RWPE2 (cell line): ENCODE data around the gene NSF.

ENCODE experiments used
- ATAC-seq: fragments of 200-7000 bp; cut with Tn5 transposase; 3 replicates; pipeline ENCODE4 v1.9.1; 2021; ENCODE audit warnings: low read depth
- DNase-seq: peaks from one replicate; pipeline ENCODE4 v3.0.0-alpha.2; 2020; ENCODE audit warnings: low spot score
- H3K27ac ChIP-seq: fragments of 450-650 bp; 2 replicates; pipeline ENCODE4 v1.5.1; 2017; ENCODE audit warnings: mild to moderate bottlenecking; ENCODE audit not compliant: poor library complexity, severe bottlenecking
- H3K27me3 ChIP-seq: fragments of 250-450 bp; sonication (Bioruptor Pico); 2 replicates; pipeline ENCODE4 v1.5.1; 2021; ENCODE audit warnings: mild to moderate bottlenecking, moderate library complexity; ENCODE audit not compliant: insufficient read depth, poor library complexity, severe bottlenecking
- H3K36me3 ChIP-seq: fragments of 250-450 bp; sonication (Bioruptor Pico); 2 replicates; pipeline ENCODE4 v1.5.1; 2020; ENCODE audit warnings: low read depth, mild to moderate bottlenecking, moderate library complexity
- H3K4me1 ChIP-seq: fragments of 250-450 bp; sonication (Bioruptor Pico); 2 replicates; pipeline ENCODE4 v1.5.1; 2021; ENCODE audit warnings: mild to moderate bottlenecking, moderate library complexity; ENCODE audit not compliant: insufficient read depth, poor library complexity, severe bottlenecking
- H3K4me3 ChIP-seq: fragments of 250-450 bp; sonication (Bioruptor Pico); 2 replicates; pipeline ENCODE4 v1.5.1; 2021; ENCODE audit warnings: mild to moderate bottlenecking, moderate library complexity; ENCODE audit not compliant: severe bottlenecking
- H3K9me3 ChIP-seq: fragments of 250-450 bp; sonication (Bioruptor Pico); 2 replicates; pipeline ENCODE4 v1.5.1; 2021; ENCODE audit warnings: mild to moderate bottlenecking, moderate library complexity; ENCODE audit not compliant: severe bottlenecking
- TF ChIP-seq, protein P1 (sequence below): fragments of 450-650 bp; IDR thresholded peaks from one replicate; pipeline ENCODE4 v1.5.1; 2017; ENCODE audit warnings: mild to moderate bottlenecking, moderate library complexity; ENCODE audit not compliant: poor library complexity, severe bottlenecking

The NSF gene

GRCh38 chr17:46732754-46733398 lies 142.4 kb downstream of the NSF start:
- Histone ChIP-seq H3K9me3 (no peaks in the 10 kb centered on the region), H3K4me3 (no peak overlapping the region), H3K27ac (peak overlapping the region; percentile 59), H3K4me1 (peaks cover 38% of the 10 kb centered on the region), H3K36me3 (no peaks in the 10 kb centered on the region; the same call in 1 of the 2 replicates), H3K27me3 (no peaks in the 10 kb centered on the region)
- ATAC-seq, result no peak
- TF ChIP-seq, protein P1, sequence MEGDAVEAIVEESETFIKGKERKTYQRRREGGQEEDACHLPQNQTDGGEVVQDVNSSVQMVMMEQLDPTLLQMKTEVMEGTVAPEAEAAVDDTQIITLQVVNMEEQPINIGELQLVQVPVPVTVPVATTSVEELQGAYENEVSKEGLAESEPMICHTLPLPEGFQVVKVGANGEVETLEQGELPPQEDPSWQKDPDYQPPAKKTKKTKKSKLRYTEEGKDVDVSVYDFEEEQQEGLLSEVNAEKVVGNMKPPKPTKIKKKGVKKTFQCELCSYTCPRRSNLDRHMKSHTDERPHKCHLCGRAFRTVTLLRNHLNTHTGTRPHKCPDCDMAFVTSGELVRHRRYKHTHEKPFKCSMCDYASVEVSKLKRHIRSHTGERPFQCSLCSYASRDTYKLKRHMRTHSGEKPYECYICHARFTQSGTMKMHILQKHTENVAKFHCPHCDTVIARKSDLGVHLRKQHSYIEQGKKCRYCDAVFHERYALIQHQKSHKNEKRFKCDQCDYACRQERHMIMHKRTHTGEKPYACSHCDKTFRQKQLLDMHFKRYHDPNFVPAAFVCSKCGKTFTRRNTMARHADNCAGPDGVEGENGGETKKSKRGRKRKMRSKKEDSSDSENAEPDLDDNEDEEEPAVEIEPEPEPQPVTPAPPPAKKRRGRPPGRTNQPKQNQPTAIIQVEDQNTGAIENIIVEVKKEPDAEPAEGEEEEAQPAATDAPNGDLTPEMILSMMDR, result no peak
- DNase-seq, result no peak

DNA sequence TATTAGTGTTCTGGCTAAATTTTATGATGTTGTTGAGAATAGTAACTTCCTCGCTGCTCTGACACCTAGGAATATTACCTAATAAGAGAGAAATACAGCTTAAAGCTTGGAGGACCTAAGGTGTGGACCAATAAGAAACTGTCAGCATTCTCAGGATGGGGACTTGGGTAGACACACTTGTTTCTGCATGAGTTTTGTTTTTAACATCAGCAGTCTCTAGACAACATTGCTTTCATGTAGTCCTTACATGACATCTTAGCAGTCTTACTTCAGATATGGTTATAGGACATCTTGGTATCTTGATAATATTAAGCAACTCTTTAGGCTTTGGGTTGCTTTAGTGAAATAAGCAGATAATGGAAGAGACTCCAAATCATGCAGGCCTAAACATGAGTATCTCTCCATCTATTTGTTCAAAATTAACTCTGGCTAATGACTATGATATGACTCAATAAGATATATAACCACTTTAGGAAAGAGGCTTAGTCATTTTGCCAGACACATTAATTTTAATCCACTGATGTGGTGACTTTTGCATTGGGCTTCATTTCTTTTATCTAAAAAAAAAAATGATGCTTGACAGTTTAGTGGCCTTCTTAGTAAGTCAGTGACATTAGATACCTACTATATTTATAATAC lies 143.5 kb downstream of the NSF start:
- no peak overlapping the region for H3K4me3 ChIP-seq
- H3K4me1 ChIP-seq, result peaks cover 34% of the 10 kb centered on the region
- DNase-seq (no peak), ATAC-seq (peak; percentile 89)
- TF ChIP-seq, protein P1, result no peak
- no peaks in the 10 kb centered on the region for H3K27me3 ChIP-seq
- peak overlapping the region; percentile 59 for H3K27ac ChIP-seq
- H3K36me3 ChIP-seq, result no peaks in the 10 kb centered on the region; the same call in 1 of the 2 replicates
- H3K9me3 ChIP-seq, result no peaks in the 10 kb centered on the region

DNA sequence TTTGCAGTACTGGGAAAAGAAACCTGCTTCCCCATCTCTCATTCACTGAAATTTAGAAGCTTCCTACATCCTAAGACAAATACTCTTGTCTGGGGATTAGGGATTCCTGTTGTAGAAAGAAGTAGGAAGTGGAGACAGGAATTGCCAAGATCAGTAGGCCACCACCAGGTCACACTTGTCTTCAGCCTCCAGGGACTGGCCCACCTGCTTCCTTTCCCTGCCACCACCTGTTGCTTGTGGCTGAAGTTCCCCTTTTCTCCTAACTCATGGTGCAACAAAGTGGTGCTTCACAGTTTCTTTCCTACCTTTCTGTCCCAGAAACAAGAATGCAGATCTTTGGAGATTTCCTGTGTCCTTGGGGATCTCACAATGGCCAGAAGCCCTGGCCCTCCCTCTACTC lies 145.6 kb downstream of the NSF start:
- Histone ChIP-seq H3K36me3 (no peaks in the 10 kb centered on the region), H3K4me3 (no peak overlapping the region), H3K27me3 (no peaks in the 10 kb centered on the region), H3K4me1 (peaks cover 20% of the 10 kb centered on the region), H3K9me3 (no peaks in the 10 kb centered on the region), H3K27ac (no peak overlapping the region)
- no peak for ATAC-seq
- DNase-seq, result no peak
- TF ChIP-seq, protein P1, result no peak

DNA sequence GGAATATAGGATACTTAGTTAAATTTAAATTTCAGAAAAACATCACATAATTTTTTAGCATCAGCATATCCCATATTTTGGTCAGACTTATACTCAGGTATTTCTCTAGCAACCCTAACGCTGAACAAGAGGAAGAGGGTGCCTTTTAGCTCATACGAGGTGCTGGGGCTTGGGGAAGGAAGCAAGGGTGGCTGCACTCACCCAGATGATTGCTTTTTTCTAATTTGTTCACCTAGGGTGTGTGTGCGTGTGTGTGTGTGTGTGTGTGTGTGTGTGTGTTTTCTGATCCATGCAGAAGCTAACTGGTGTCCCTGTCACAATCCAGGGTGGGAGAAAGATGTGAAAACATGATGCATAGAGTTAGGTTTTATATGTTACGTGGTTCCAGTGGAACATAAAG lies 146.9 kb downstream of the NSF start:
- peaks cover 23% of the 10 kb centered on the region for H3K4me1 ChIP-seq
- H3K36me3 ChIP-seq, result no peaks in the 10 kb centered on the region
- H3K4me3 ChIP-seq, result no peak overlapping the region
- H3K27me3 ChIP-seq, result no peaks in the 10 kb centered on the region
- H3K9me3 ChIP-seq, result no peaks in the 10 kb centered on the region
- TF ChIP-seq, protein P1, result no peak
- H3K27ac ChIP-seq, result no peak overlapping the region
- no peak for DNase-seq
- ATAC-seq, result no peak

DNA sequence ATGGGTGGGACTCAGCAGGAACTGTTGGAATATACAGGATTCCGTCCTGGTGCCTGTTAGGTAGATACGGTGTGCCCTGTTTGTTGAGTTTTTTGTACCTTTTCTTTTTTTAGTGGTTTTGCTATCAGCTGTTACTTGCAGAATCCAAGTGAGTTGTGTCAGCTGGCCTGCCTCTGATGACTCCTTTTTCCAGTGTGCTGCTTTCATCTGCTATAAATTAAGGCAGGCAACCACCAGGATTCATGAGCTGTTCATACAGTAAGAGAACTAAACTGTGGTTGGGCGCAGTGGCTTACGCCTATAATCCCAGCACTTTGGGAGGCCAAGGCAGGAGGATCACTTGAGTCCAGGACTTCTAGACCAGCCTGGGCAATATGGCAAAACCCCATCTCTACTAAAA lies 148.1 kb downstream of the NSF start:
- no peaks in the 10 kb centered on the region for H3K9me3 ChIP-seq
- TF ChIP-seq, protein P1, result no peak
- peaks cover 28% of the 10 kb centered on the region for H3K4me1 ChIP-seq
- no peaks in the 10 kb centered on the region for H3K36me3 ChIP-seq
- no peaks in the 10 kb centered on the region for H3K27me3 ChIP-seq
- DNase-seq (no peak), ATAC-seq (no peak)
- no peak overlapping the region for H3K4me3 ChIP-seq
- H3K27ac ChIP-seq, result no peak overlapping the region
